OCI-LY1 (cell line): ENCODE data around the gene ADCYAP1R1.

Experiments used
- CTCF ChIP-seq: fragments of 200-600 bp; sonication (generic), shearing (Covaris generic); IDR thresholded peaks from 2 replicates; pipeline ENCODE4 v1.5.1; 2017; ENCODE audit warnings: mild to moderate bottlenecking, antibody characterized with exemption, low read length, moderate library complexity, mixed read lengths
- EZH2 ChIP-seq: fragments of 200-600 bp; sonication (generic), shearing (Covaris generic); IDR thresholded peaks from 2 replicates; pipeline ENCODE4 v1.8.0; 2017; ENCODE audit warnings: borderline replicate concordance, mixed run types, mild to moderate bottlenecking, antibody characterized with exemption, low read length, moderate library complexity, mixed read lengths

DNA sequence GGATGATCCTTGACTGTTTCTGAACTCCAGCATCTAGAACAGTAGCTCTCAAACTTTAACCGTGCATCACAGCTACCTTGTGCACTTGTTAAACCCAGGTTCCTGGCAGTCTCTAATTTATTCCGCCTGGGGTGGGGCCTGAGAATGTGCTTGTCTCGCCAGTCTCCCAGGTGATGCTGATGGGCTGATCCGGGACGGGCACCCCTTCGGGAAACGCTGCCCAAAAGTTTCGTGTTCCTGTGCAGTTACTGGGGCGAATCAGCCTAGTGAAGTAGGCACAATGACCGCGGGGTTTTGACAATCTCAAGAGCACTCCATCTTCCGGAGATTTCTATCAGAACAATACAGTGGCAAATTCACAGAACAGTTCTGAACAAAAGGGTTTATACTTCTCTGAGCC is 29.9 kb downstream of the ADCYAP1R1 start:
- TF ChIP-seq CTCF (no peak), EZH2 (no peak)
